Duodenal mucosa (tissue), 2 donors: ENCODE measurements around the gene LEMD1.

Experiments used
- H3K27ac ChIP-seq: one replicate; pipeline ENCODE4 v1.7.0; 2013; ENCODE audit warnings: low read depth, low read length
- H3K27me3 ChIP-seq, 2 donors: one replicate each; pipeline ENCODE4 v1.7.0; 2013; ENCODE audit warnings: low read length in 2 of 2, control low read depth in 1 of 2; ENCODE audit not compliant: insufficient read depth in 2 of 2, control insufficient read depth in 1 of 2
- H3K36me3 ChIP-seq, 2 donors: one replicate each; pipeline ENCODE4 v1.7.0; 2013; ENCODE audit warnings: low read length in 2 of 2, control low read depth in 1 of 2; ENCODE audit not compliant: insufficient read depth in 2 of 2, control insufficient read depth in 1 of 2
- H3K4me1 ChIP-seq, 2 donors: one replicate each; pipeline ENCODE4 v1.7.0; 2013; ENCODE audit warnings: low read length in 2 of 2, control low read depth in 1 of 2; ENCODE audit not compliant: insufficient read depth in 2 of 2, control insufficient read depth in 1 of 2
- H3K4me3 ChIP-seq, 2 donors: one replicate each; pipeline ENCODE4 v1.7.0; 2013; ENCODE audit warnings: low read length in 2 of 2, low read depth in 1 of 2
- H3K9ac ChIP-seq, 2 donors: one replicate each; pipeline ENCODE4 v1.7.0; 2013; ENCODE audit warnings: low read length in 2 of 2, low read depth in 1 of 2
- H3K9me3 ChIP-seq, 2 donors: one replicate each; pipeline ENCODE4 v1.7.0; 2013; ENCODE audit warnings: low read length in 2 of 2, control low read depth in 1 of 2; ENCODE audit not compliant: control insufficient read depth in 1 of 2

LEMD1 gene

DNA sequence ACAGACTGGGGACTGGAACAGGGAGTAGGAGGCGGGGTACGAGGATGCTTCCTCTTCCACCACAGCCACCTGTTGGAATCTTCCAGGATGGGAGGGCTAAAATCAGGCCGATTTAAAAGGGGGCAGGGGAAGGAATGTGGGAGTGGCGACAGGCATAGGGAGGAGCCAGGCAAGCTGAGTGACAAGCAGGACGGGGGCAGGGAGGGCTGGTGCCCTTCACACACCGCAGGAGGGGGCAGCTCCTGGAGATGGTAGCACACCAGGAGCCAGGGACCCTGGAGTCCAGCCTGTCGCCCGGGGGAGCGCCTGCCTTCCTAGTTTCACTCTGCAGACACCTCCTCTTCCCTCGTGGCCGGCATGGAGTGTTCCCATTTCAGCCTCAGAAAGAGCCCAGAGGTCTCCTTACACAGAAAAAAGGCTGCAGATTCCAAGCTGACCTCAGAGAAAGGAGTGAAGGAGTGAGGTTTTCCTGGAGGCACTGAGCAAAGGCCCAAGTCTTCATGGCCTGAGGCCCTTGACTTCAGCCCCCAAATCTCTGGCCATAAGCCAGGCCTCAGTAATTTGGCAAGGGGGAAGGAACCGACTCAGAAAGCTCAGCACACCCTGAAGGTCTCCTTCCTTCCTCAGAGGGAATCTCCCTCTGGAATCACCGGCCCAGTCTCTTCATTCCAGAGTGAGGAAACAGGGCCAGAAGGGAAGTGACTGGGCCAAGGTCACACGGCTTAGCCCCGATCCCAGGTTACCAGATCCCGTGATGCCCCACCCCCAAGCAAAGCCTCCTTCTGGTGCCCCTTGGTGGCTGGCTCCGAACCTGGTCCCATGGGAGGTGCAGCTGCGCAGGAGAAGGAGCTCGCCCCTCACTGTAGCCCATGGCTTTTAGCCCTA is 25.8 kb upstream of the LEMD1 start:
- Histone ChIP-seq H3K4me3 (peak overlapping the region in 1 of 2 donors; percentile 11), H3K9me3 (no peaks in the 10 kb centered on the region), H3K27ac (no peak overlapping the region), H3K27me3 (peaks cover 9% of the 10 kb centered on the region in 2 donors), H3K36me3 (no peaks in the 10 kb centered on the region), H3K4me1 (peaks cover 38 to 52% of the 10 kb centered on the region in 2 donors), H3K9ac (peak overlapping the region in 1 of 2 donors; percentile 89)

GRCh38 chr1:205446828-205447227 is 25.0 kb upstream of the LEMD1 start:
- Histone ChIP-seq H3K27ac (no peak overlapping the region), H3K4me1 (peaks cover 45 to 60% of the 10 kb centered on the region in 2 donors), H3K9ac (no peak overlapping the region), H3K36me3 (no peaks in the 10 kb centered on the region), H3K27me3 (peaks cover under 1% of the 10 kb centered on the region in 2 donors), H3K4me3 (no peak overlapping the region), H3K9me3 (no peaks in the 10 kb centered on the region)

- Histone ChIP-seq H3K4me1 (peaks cover 55 to 65% of the 10 kb centered on the region in 2 donors), H3K27me3 (no peaks in the 10 kb centered on the region), H3K36me3 (no peaks in the 10 kb centered on the region), H3K9me3 (no peaks in the 10 kb centered on the region), H3K27ac (no peak overlapping the region), H3K9ac (no peak overlapping the region), H3K4me3 (no peak overlapping the region)
These were observed 23.7 kb upstream of the LEMD1 start for GRCh38 chr1:205445646-205445935.

- H3K9ac ChIP-seq, result no peak overlapping the region
- peaks cover 56 to 67% of the 10 kb centered on the region in 2 donors for H3K4me1 ChIP-seq
- H3K27ac ChIP-seq, result no peak overlapping the region
- H3K9me3 ChIP-seq, result no peaks in the 10 kb centered on the region
- H3K27me3 ChIP-seq, result no peaks in the 10 kb centered on the region
- H3K36me3 ChIP-seq, result no peaks in the 10 kb centered on the region
- no peak overlapping the region for H3K4me3 ChIP-seq
These were observed 23.2 kb upstream of the LEMD1 start for GRCh38 chr1:205444931-205445645.

- H3K4me1 ChIP-seq, result peaks cover 60 to 72% of the 10 kb centered on the region in 2 donors
- no peak overlapping the region for H3K4me3 ChIP-seq
- no peak overlapping the region for H3K27ac ChIP-seq
- H3K27me3 ChIP-seq, result no peaks in the 10 kb centered on the region
- H3K9me3 ChIP-seq, result no peaks in the 10 kb centered on the region
- no peaks in the 10 kb centered on the region for H3K36me3 ChIP-seq
- H3K9ac ChIP-seq, result no peak overlapping the region
These were observed 22.6 kb upstream of the LEMD1 start for GRCh38 chr1:205444300-205444930.

GRCh38 chr1:205443585-205444299 is 21.9 kb upstream of the LEMD1 start:
- no peaks in the 10 kb centered on the region for H3K27me3 ChIP-seq
- H3K27ac ChIP-seq, result no peak overlapping the region
- no peak overlapping the region for H3K4me3 ChIP-seq
- H3K9ac ChIP-seq, result peak overlapping the region in 1 of 2 donors; percentile 14
- H3K36me3 ChIP-seq, result no peaks in the 10 kb centered on the region
- H3K4me1 ChIP-seq, result peaks cover 60 to 72% of the 10 kb centered on the region in 2 donors
- no peaks in the 10 kb centered on the region for H3K9me3 ChIP-seq

DNA sequence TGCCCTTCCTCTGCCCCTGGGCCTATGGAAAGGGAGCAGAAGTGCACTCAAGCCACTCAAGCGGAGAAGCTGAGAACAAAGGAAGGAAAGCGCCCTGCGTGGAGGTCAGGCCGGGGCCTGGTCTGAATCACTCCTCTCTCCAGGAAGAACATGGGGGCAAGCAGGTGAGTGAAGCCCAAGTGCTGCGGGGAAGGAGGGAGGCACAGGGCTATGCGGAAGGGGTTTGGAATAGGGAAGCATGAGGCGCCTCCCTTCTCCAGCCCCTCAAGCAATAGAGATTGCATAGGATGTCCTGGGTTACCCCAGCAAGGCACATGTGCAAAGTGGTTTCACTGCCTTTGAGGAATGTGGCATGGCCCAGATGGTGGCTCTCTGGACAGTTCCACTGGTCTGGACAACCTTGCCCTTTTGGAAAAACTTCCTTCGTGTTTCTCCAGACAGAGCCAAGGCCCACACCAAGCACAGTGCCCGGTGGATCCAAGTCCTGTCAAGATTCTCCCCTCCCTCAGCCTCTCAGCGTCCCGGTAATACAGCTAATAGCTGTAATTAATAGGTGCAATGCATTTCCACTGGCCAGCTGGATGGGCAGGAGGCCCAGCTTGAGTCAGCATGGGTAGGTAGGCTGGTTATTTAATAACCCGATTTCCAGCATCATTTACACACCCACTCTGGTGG is 20.3 kb upstream of the LEMD1 start:
- H3K9ac ChIP-seq, result peak overlapping the region; percentile 22 to 65
- peak overlapping the region; percentile 72 for H3K27ac ChIP-seq
- no peaks in the 10 kb centered on the region for H3K27me3 ChIP-seq
- no peaks in the 10 kb centered on the region for H3K9me3 ChIP-seq
- no peaks in the 10 kb centered on the region for H3K36me3 ChIP-seq
- H3K4me1 ChIP-seq, result peaks cover 55 to 64% of the 10 kb centered on the region in 2 donors
- no peak overlapping the region for H3K4me3 ChIP-seq

GRCh38 chr1:205441716-205442050 is 19.8 kb upstream of the LEMD1 start:
- Histone ChIP-seq H3K36me3 (no peaks in the 10 kb centered on the region), H3K4me1 (peaks cover 55 to 64% of the 10 kb centered on the region in 2 donors), H3K27me3 (no peaks in the 10 kb centered on the region), H3K4me3 (peak overlapping the region in 1 of 2 donors; percentile 26), H3K27ac (peak overlapping the region; percentile 72), H3K9me3 (no peaks in the 10 kb centered on the region), H3K9ac (peak overlapping the region; percentile 22 to 65)

DNA sequence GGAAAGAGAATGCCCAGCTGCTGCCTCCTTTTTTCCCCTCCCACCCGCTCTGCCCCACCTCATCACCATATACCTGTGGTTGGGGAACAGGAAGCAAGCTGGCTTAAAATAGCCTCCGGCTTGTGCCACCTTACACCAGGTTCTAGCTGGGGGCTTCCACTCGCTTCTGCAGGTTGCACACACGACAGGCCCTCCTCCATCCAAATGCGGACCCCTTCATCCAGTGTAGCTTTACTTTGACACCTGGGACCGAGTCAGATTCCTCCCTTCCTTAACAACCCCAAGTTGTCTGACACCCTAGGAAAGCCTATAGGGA is 19.4 kb upstream of the LEMD1 start:
- Histone ChIP-seq H3K4me3 (peak overlapping the region; percentile 26 to 41), H3K36me3 (no peaks in the 10 kb centered on the region), H3K27ac (peak overlapping the region; percentile 72), H3K9me3 (no peaks in the 10 kb centered on the region), H3K4me1 (peaks cover 55 to 64% of the 10 kb centered on the region in 2 donors), H3K9ac (peak overlapping the region; percentile 33 to 65), H3K27me3 (no peaks in the 10 kb centered on the region)
